Right lobe of liver (tissue), 4 donors: Measurements from ENCODE around the gene ASGR1.

Experiments used
- POLR2A ChIP-seq: fragments of 450-650 bp; IDR thresholded peaks from one replicate; pipeline ENCODE4 v1.6.1; 2017; ENCODE audit warnings: antibody characterized with exemption, mild to moderate bottlenecking
- TF ChIP-seq, protein P1 (sequence below), 4 donors: fragments of 200-600 bp in 3 of 4; fragments of 450-650 bp in 1 of 4; IDR thresholded peaks; one replicate each; pipeline versions ENCODE4 v1.5.1 to v1.8.0; 2016 to 2022; ENCODE audit warnings: antibody characterized with exemption in 4 of 4, mild to moderate bottlenecking in 2 of 4
- donor health status: DM: no; HTN: no; CAD: no.
- donor health status: DM: no; HTN: no; CAD: no.
- donor health status: DM: no; HTN: yes; CAD: no.

DNA sequence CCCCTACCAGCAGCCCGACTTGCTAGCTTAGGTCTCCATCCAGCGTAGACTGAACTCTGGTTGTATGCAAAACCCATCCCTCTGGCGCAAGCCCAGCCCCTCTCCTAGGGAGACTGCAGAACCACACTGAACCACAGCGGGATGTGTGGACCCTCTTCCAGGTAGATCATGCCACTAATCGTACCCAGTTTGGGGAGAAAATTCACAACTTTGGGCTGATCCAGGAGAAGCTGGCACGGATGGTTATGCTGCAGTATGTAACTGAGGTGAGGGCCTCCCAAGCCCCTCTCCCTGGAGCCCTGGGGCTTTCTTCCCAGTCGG is 43.8 kb upstream of the ASGR1 start:
- TF ChIP-seq, protein P1, sequence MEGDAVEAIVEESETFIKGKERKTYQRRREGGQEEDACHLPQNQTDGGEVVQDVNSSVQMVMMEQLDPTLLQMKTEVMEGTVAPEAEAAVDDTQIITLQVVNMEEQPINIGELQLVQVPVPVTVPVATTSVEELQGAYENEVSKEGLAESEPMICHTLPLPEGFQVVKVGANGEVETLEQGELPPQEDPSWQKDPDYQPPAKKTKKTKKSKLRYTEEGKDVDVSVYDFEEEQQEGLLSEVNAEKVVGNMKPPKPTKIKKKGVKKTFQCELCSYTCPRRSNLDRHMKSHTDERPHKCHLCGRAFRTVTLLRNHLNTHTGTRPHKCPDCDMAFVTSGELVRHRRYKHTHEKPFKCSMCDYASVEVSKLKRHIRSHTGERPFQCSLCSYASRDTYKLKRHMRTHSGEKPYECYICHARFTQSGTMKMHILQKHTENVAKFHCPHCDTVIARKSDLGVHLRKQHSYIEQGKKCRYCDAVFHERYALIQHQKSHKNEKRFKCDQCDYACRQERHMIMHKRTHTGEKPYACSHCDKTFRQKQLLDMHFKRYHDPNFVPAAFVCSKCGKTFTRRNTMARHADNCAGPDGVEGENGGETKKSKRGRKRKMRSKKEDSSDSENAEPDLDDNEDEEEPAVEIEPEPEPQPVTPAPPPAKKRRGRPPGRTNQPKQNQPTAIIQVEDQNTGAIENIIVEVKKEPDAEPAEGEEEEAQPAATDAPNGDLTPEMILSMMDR (IDR thresholded peaks at IDR 0.05), result no peak
- TF ChIP-seq POLR2A, result peak; percentile 9
